Adipose tissue (tissue), 3 donors: ENCODE data around the gene FOXJ3. TPM values are rescaled to one million over a fixed set of nuclear protein-coding genes. Genes with fewer than 3 reads are reported as not detected.

Experiments
- H3K27ac ChIP-seq: one replicate; pipeline ENCODE4 v1.5.1; 2013; ENCODE audit warnings: low read depth, low read length
- WGBS, 3 donors: extraction: QIAGEN DNeasy Blood & Tissue Kit; methylation state at CpG; one replicate each; pipeline ENCODE4 v1.1.7; 2013; 5-methylcytosine and 5-hydroxymethylcytosine counted together
- polyA plus RNA-seq, 3 donors: library from polyadenylated mRNA; stranded (reverse); fragments of 200-250 nt; gene quantifications; one replicate each; pipeline ENCODE4 v1.2.3, GENCODE V29; 2013
- donor health status: healthy with polysubstance abuse.
- donor health status: Bipolar disorder and iron deficiency.
- donor health status: healthy.

Gene FOXJ3
- polyA plus RNA-seq: 10 to 100 TPM in 2 of 3 donors, 1 to 10 TPM in 1; 8.4 to 17.5 (median 13.0) TPM

- WGBS, 3 donors: 0 to 1% (median 1%) methylated on average over 39 to 79 of the region's 79 CpGs
- no peak within 1 kb of the TSS for H3K27ac ChIP-seq
Observed at GRCh38 chr1:42335050-42335808, at the start of gene FOXJ3. Gene FOXJ3 (minus strand): TSS chr1:42335235. CDS start chr1:42311093, 24,142 bp downstream.

- WGBS, 3 donors: 14 to 18% (median 17%) methylated on average over 8 of the region's 8 CpGs
- no peak overlapping the region for H3K27ac ChIP-seq
Observed at GRCh38 chr1:42381280-42381673, 46.2 kb upstream of the FOXJ3 start.

- 0 to 1% (median 0%) methylated on average over 55 to 101 of the region's 101 CpGs for WGBS, 3 donors
- H3K27ac ChIP-seq: no peak within 1 kb of the TSS
Observed at GRCh38 chr1:42380586-42381279, 45.7 kb upstream of the FOXJ3 start, which contains the start of gene RIMKLA. Gene RIMKLA (plus strand): TSS chr1:42380792. CDS start chr1:42380935, 143 bp downstream.

- 2 to 3% (median 2%) methylated on average over 31 to 34 of the region's 34 CpGs for WGBS, 3 donors
- no peak overlapping the region for H3K27ac ChIP-seq
Observed at GRCh38 chr1:42379794-42380585, 45.0 kb upstream of the FOXJ3 start.

DNA sequence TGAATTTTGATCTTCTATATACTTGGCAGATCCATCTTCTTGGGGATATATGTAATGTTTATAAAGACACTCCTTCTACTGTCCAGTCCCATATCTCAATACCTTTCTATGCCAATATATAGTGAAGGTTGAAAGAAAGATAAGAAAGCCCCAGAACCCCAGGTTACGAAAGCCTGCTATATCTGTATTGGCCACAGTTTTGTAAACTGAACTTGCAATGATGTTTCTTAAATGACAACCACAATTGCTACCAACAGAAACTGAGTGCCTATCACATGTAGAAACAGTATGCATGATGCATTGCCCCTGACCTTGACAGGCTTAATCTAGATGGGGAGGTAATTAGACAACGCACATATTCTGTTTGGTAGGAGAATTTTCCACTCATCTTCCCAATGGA is 37.8 kb upstream of the FOXJ3 start:
- 52 to 88% (median 84%) methylated on average over 2 of the region's 2 CpGs for WGBS, 3 donors

DNA sequence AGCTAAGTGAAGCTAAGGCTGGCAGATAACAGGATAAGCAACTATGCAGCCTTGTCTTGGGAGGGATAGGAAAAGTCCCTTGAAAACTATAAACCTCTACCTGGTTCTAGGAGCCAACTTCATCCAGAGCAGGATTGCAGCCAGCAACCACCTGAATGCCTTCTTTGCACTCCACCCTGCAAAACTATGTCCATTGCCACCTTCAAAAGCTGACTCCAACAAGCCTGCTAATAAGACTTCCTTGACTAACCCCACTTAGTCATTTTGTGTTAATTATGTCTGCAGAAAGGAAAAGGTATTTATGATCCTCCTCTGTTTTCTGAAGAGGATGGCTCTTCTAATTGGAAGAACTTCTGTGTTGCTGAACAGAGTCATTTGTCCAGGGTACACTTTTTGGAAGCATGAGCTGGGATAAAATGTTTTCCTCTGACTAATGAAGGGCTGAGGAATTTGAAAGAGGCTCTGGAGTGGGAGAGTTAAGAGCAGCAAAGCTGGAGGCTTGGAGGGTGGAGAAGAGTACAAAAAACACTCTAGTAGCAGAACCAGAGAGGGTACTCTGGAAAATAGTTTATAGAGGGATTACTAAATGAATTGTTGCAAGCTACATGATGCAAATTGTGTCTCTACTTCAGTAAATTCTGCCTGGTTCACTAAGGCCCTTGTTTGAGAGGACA is 36.0 kb upstream of the FOXJ3 start:
- H3K27ac ChIP-seq: no peak overlapping the region

More for the DNA sequence above, 37.8 kb upstream of the FOXJ3 start:
- no peak overlapping the region for H3K27ac ChIP-seq

DNA sequence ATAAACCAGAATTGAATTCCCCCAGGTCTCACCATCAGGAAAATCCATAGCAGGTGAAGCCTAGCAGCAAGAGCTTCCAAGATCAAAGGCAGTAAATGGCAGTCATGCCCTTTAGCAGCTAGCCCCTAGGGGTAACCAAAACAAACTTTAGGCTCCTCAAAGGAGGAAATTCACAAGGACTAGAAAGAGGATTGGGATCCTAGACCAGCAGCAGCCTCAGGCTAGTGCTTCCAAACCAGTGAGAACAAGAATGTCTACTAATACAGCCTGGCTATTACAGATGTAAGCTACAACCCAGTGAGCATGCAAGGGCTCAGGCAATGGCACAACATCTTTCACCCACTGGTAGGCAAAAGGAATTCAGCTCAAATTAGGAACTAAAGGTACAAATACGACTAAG is 34.4 kb upstream of the FOXJ3 start:
- WGBS, 3 donors: 85 to 95% (median 86%) methylated on average over 1 of the region's 1 CpG
- no peak overlapping the region for H3K27ac ChIP-seq

- 63 to 88% (median 82%) methylated on average over 7 of the region's 7 CpGs for WGBS, 3 donors
- H3K27ac ChIP-seq: no peak overlapping the region
Observed at GRCh38 chr1:42368096-42368795, 33.2 kb upstream of the FOXJ3 start.

- no peak overlapping the region for H3K27ac ChIP-seq
- 68 to 82% (median 81%) methylated on average over 2 of the region's 2 CpGs for WGBS, 3 donors
Observed at GRCh38 chr1:42365118-42365517, 30.1 kb upstream of the FOXJ3 start.

GRCh38 chr1:42364542-42364941 is 29.5 kb upstream of the FOXJ3 start:
- no peak overlapping the region for H3K27ac ChIP-seq
- WGBS, 3 donors: 95 to 98% (median 95%) methylated on average over 2 of the region's 2 CpGs

- 86 to 90% (median 86%) methylated on average over 6 of the region's 6 CpGs for WGBS, 3 donors
- no peak overlapping the region for H3K27ac ChIP-seq
Observed at GRCh38 chr1:42364089-42364488, 29.1 kb upstream of the FOXJ3 start.

- no peak overlapping the region for H3K27ac ChIP-seq
- 79 to 94% (median 81%) methylated on average over 1 of the region's 1 CpG for WGBS, 3 donors
Observed at GRCh38 chr1:42359466-42359865, 24.4 kb upstream of the FOXJ3 start.

DNA sequence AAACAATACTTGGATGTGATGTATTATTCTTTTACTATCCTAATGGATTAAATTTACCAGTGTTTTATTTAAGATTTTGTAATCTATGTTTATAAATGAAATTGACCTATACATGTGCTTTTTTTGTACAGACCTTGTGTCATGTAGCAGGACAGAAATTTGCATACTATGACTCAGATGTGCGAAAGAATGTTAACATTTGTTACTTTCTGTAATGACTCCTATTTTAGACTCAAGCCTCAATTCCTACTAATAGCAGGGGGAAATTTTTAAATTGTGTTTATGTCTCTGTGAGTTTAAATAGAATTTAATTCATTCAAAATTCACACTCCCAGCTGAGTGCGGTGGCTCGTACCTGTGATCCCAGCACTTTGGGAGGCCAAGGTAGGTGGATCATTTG is 23.8 kb upstream of the FOXJ3 start:
- 93 to 96% (median 94%) methylated on average over 3 of the region's 3 CpGs for WGBS, 3 donors
- no peak overlapping the region for H3K27ac ChIP-seq

- no peak overlapping the region for H3K27ac ChIP-seq
- WGBS, 3 donors: 6 to 16% (median 10%) methylated on average over 1 of the region's 1 CpG
Observed at GRCh38 chr1:42350086-42350485, 15.1 kb upstream of the FOXJ3 start.

DNA sequence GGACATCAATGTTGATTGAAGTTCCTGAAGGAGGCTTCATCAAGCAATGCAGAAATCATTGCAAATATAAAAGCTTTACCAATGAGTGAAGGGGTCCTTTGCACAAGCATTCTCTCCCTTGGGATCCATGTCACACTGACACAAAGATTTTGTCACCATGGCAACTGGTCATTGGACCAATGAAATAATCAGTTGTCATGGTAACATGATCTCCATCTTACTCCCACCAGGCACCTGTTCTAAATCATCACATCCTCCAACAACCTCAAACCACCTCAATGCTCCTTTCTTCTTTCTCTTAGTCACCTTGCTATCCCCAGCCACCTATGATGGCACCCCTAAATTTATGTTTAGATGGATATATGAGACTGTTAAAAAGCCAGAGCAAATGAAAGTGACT is 13.5 kb upstream of the FOXJ3 start:
- H3K27ac ChIP-seq: no peak overlapping the region

GRCh38 chr1:42343049-42343448 is 8.0 kb upstream of the FOXJ3 start:
- no peak overlapping the region for H3K27ac ChIP-seq
- WGBS, 3 donors: 78 to 80% (median 80%) methylated on average over 5 of the region's 5 CpGs

DNA sequence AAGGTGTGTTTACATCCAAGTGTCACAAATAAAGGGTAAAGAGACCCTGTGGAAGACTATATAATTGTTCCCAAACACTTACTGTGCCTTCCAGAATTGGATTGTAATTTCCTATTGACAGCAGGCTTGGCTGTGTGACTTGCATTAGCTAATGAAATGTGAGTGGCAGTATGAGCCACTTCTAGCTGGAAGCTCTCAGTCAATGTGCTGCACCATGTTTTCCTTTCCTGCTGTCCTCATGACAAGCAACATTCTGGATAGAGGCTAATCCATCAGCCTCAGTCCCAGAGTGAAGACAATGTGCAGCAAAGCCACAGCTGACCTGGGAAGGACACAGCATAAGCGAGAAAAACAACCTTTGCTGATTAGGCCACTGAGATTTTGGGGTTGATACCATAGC is 5.9 kb upstream of the FOXJ3 start:
- WGBS, 3 donors: 76 to 92% (median 90%) methylated on average over 1 of the region's 1 CpG

DNA sequence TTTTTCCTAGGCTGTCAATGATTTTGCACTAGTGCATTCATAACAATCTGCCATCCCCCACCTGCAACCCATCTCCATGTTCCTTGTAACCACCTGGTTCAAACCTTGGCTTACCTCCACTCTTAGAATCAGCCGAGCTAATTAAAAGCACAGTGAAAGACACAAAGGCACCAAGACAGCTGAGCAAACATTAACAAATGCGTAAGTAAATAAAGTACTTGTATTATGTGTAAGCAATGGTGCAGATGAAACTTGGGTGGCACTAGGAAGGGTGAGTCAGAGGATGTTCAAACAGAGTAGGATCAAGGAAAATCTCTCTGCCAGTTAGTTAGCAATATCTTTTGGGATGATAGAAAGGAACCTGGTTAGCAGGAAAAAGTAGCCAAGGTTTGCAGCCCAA is 5.1 kb upstream of the FOXJ3 start:
- 24 to 85% (median 84%) methylated on average over 2 of the region's 2 CpGs for WGBS, 3 donors
- H3K27ac ChIP-seq: no peak overlapping the region

More for the DNA sequence above, 5.9 kb upstream of the FOXJ3 start:
- H3K27ac ChIP-seq: no peak overlapping the region
